Spleen (tissue), 7 donors: ENCODE measurements around the gene DCTN1.

Experiments used
- POLR2AphosphoS5 ChIP-seq, 3 donors: sonication (generic); formaldehyde crosslinking; IDR thresholded peaks; one replicate each; pipeline ENCODE4 v1.5.1; 2017; ENCODE audit warnings: antibody characterized with exemption in 3 of 3
- TF ChIP-seq, protein P1 (sequence below), 11 experiments: fragments of 200-600 bp in 7 of 11; fragments of 450-650 bp in 4 of 11; sonication (generic) in 4 of 11; IDR thresholded peaks in 8 of 11; conservative IDR thresholded peaks in 3 of 11; 1 replicate in 7 of 11; 2 replicates in 4 of 11; pipeline versions ENCODE4 v1.4.0 to v1.8.0; 2016 to 2021; ENCODE audit warnings: antibody characterized with exemption in 11 of 11, inconsistent platforms in 4 of 11, mild to moderate bottlenecking in 1 of 11
- donor health status: DM: no; HTN: no; CAD: no; lungs with moderate emphysema.
- donor health status: DM: no; HTN: no; CAD: no.
- donor health status: DM: no; HTN: no; CAD: no.

DNA sequence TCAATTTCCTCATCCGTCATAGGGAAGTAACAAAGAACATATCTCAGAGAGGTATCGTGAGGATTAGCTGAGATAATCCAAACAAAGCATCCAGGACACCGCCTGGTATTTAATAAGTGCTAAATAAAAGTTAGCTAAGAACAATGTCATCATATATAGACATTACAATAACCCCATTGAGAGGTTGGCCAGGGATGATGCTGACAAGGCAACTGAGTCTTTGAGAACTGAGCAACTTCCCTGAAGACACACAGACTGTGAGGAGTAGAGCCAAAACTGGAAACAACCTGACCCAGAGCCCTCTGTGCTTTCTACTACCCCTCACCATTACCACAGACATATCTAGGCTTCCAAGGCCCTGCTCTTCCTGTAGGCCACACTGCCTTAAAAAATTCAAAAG is 1.6 kb upstream of the DCTN1 start:
- no peak for TF ChIP-seq POLR2AphosphoS5 (IDR thresholded peaks at IDR 0.05)
- TF ChIP-seq, protein P1, sequence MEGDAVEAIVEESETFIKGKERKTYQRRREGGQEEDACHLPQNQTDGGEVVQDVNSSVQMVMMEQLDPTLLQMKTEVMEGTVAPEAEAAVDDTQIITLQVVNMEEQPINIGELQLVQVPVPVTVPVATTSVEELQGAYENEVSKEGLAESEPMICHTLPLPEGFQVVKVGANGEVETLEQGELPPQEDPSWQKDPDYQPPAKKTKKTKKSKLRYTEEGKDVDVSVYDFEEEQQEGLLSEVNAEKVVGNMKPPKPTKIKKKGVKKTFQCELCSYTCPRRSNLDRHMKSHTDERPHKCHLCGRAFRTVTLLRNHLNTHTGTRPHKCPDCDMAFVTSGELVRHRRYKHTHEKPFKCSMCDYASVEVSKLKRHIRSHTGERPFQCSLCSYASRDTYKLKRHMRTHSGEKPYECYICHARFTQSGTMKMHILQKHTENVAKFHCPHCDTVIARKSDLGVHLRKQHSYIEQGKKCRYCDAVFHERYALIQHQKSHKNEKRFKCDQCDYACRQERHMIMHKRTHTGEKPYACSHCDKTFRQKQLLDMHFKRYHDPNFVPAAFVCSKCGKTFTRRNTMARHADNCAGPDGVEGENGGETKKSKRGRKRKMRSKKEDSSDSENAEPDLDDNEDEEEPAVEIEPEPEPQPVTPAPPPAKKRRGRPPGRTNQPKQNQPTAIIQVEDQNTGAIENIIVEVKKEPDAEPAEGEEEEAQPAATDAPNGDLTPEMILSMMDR (IDR thresholded peaks at IDR 0.05 in 8 of 11, conservative IDR thresholded peaks at IDR 0.05 in 3 of 11), result no peak
